ENCODE data around the gene NKX2-1.

Gene NKX2-1

GRCh38 chr14:36474593-36474992 is 45.4 kb downstream of the NKX2-1 start:
- no peak for TF ChIP-seq CTCF (IDR thresholded peaks at IDR 0.05; ENCODE audit: insufficient read depth, low read length, poor library complexity, severe bottlenecking)
- DNase-seq (ENCODE audit: extremely low read depth, insufficient read length), result no peak
- Histone ChIP-seq H3K4me3 (replicated peaks; ENCODE audit: low read depth, low read length) (no peak overlapping the region), H3K36me3 (ENCODE audit: control insufficient read depth, insufficient read depth, low read length) (no peaks in the 10 kb centered on the region), H3K27me3 (replicated peaks; ENCODE audit: control insufficient read depth, insufficient read depth, low read length) (no peaks in the 10 kb centered on the region)

GRCh38 chr14:36471431-36471830 is 48.6 kb downstream of the NKX2-1 start:
- DNase-seq (ENCODE audit: extremely low read depth, insufficient read length), result no peak
- no peak for TF ChIP-seq CTCF (IDR thresholded peaks at IDR 0.05; ENCODE audit: insufficient read depth, low read length, poor library complexity, severe bottlenecking)
- H3K4me3 ChIP-seq (replicated peaks; ENCODE audit: low read depth, low read length), result no peak overlapping the region
- no peaks in the 10 kb centered on the region for H3K36me3 ChIP-seq (ENCODE audit: control insufficient read depth, insufficient read depth, low read length)
- no peaks in the 10 kb centered on the region for H3K27me3 ChIP-seq (replicated peaks; ENCODE audit: control insufficient read depth, insufficient read depth, low read length)

- DNase-seq (ENCODE audit: extremely low read depth, insufficient read length), result no peak
- Histone ChIP-seq H3K36me3 (ENCODE audit: control insufficient read depth, insufficient read depth, low read length) (no peaks in the 10 kb centered on the region), H3K27me3 (replicated peaks; ENCODE audit: control insufficient read depth, insufficient read depth, low read length) (no peaks in the 10 kb centered on the region), H3K4me3 (replicated peaks; ENCODE audit: low read depth, low read length) (no peak overlapping the region)
- no peak for TF ChIP-seq CTCF (IDR thresholded peaks at IDR 0.05; ENCODE audit: insufficient read depth, low read length, poor library complexity, severe bottlenecking)
Observed at GRCh38 chr14:36467332-36467731, 52.7 kb downstream of the NKX2-1 start.

Data from GM06990 (cell line).